ENCODE results near the gene LTBP3. TPM values are rescaled to one million over a fixed set of nuclear protein-coding genes. Genes with fewer than 3 reads are reported as not detected.

The LTBP3 gene
- total and polyA plus RNA-seq, 9 of the 15 experiments (the other 6 are each of a cell fraction or from before 2014, with no cell fraction given), result 0.06 to 20.5 (median 4.8) TPM

GRCh38 chr11:65499713-65500386 lies 58.3 kb downstream of the LTBP3 start (continued):
- TF ChIP-seq ZNF592 (IDR thresholded peaks at IDR 0.05) (no peak), E2F4 (CRISPR knock-in tag; IDR thresholded peaks at IDR 0.05; ENCODE audit: low read depth) (no peak), ZNF324 (CRISPR knock-in tag; IDR thresholded peaks at IDR 0.05) (no peak), ZNF609 (CRISPR knock-in tag; IDR thresholded peaks at IDR 0.05; ENCODE audit: borderline replicate concordance) (no peak), E2F6 (IDR thresholded peaks at IDR 0.05; ENCODE audit: borderline replicate concordance in 1 of 2, extremely low read depth in 1 of 2, insufficient read depth in 1 of 2, insufficient read length in 1 of 2, low read depth in 1 of 2, low read length in 1 of 2, poor library complexity in 1 of 2, severe bottlenecking in 1 of 2) (no peak), DPF2 (IDR thresholded peaks at IDR 0.05) (no peak), ZNF23 (CRISPR knock-in tag; IDR thresholded peaks at IDR 0.05) (0 out of 2 replicates have a peak, but pooled peaks have one; percentile 17), ELF2 (CRISPR knock-in tag; IDR thresholded peaks at IDR 0.05) (no peak), ZNF311 (CRISPR knock-in tag; IDR thresholded peaks at IDR 0.05) (no peak), ZKSCAN1 (IDR thresholded peaks at IDR 0.05; ENCODE audit: low read depth, low read length) (no peak), SMAD1 (IDR thresholded peaks at IDR 0.05; ENCODE audit: low read depth, low read length, partially characterized antibody) (no peak), CBFB (CRISPR knock-in tag; IDR thresholded peaks at IDR 0.05) (no peak), MLX (CRISPR knock-in tag; conservative IDR thresholded peaks at IDR 0.05) (no peak), CTBP1 (IDR thresholded peaks at IDR 0.05; ENCODE audit: borderline replicate concordance) (no peak), LEF1 (IDR thresholded peaks at IDR 0.05) (no peak), ADNP (tag; IDR thresholded peaks at IDR 0.05) (no peak)
